NB4 (cell line): ENCODE results near the gene SGTA.

ENCODE experiments used
- CTCF ChIP-seq: IDR thresholded peaks from one replicate; pipeline ENCODE4 v1.5.1; 2012; ENCODE audit warnings: low read depth, low read length
- MAX ChIP-seq: IDR thresholded peaks from 2 replicates; pipeline ENCODE4 v1.6.1; 2011; ENCODE audit warnings: low read depth, low read length
- MYC ChIP-seq: IDR thresholded peaks from 2 replicates; pipeline ENCODE4 v1.6.1; 2011; ENCODE audit warnings: low read depth, low read length
- POLR2A ChIP-seq: IDR thresholded peaks from 2 replicates; pipeline ENCODE4 v1.6.1; 2011; ENCODE audit warnings: mild to moderate bottlenecking; ENCODE audit not compliant: insufficient read length; ENCODE audit errors: extremely low read depth

GRCh38 chr19:2824129-2824528 is 41.1 kb upstream of the SGTA start:
- TF ChIP-seq CTCF (no peak), MYC (no peak), MAX (no peak), POLR2A (no peak)
